MCF 10A (cell line): ENCODE results near the gene TWNK. TPM values are rescaled to one million over a fixed set of nuclear protein-coding genes. Genes with fewer than 3 reads are reported as not detected.
"Not testable (repeated sequence)": the region's sequence is repeated elsewhere in the genome, so short reads cannot be mapped to it uniquely, and the experiment has no call there.

Experiments
- BruUV-seq: library from RNA; stranded (reverse); fragments of 400-500 nt; replicated peaks from 2 replicates; lab custom pipeline; 2021; lab: Mats Ljungman, UMichigan
- CTCF ChIA-PET: fragments of 300-600 bp; sonication (Branson Sonifier 250); formaldehyde crosslinking; extraction: SDS; loops from one replicate; lab custom pipeline; 2021; ENCODE audit warnings: antibody characterized with exemption, inconsistent platforms; lab: Yijun Ruan, JAX
- POLR2A ChIA-PET: fragments of 300-600, 350-650 bp; sonication (Branson Sonifier 250); formaldehyde crosslinking; extraction: SDS; loops from one replicate; lab custom pipeline; 2020; ENCODE audit warnings: antibody characterized with exemption, inconsistent platforms; lab: Yijun Ruan, JAX
- DNase-seq: peaks from one replicate; pipeline ENCODE4 v3.0.0-alpha.2; 2018; ENCODE audit not compliant: unreplicated experiment
- H3K27ac Mint-ChIP-seq: one replicate; pipeline ENCODE4 v1.8.0; 2022; ENCODE audit warnings: mild to moderate bottlenecking, low read depth, mixed read lengths; ENCODE audit not compliant: unreplicated experiment
- H3K27me3 Mint-ChIP-seq: one replicate; pipeline ENCODE4 v1.8.0; 2022; ENCODE audit warnings: mixed read lengths; ENCODE audit not compliant: insufficient read depth, unreplicated experiment
- H3K36me3 Mint-ChIP-seq: one replicate; pipeline ENCODE4 v1.8.0; 2022; ENCODE audit warnings: mild to moderate bottlenecking, moderate library complexity, mixed read lengths; ENCODE audit not compliant: insufficient read depth, unreplicated experiment
- H3K4me1 Mint-ChIP-seq: one replicate; pipeline ENCODE4 v1.8.0; 2022; ENCODE audit warnings: mixed read lengths; ENCODE audit not compliant: insufficient read depth, unreplicated experiment
- H3K4me3 Mint-ChIP-seq: one replicate; pipeline ENCODE4 v1.8.0; 2022; ENCODE audit warnings: mild to moderate bottlenecking, moderate library complexity, mixed read lengths; ENCODE audit not compliant: unreplicated experiment
- H3K9me3 Mint-ChIP-seq: one replicate; pipeline ENCODE4 v1.8.0; 2022; ENCODE audit warnings: mixed read lengths; ENCODE audit not compliant: unreplicated experiment
- CTCF ChIP-seq: fragments of 200-600 bp; IDR thresholded peaks from one replicate; pipeline ENCODE4 v1.8.0; 2022; ENCODE audit warnings: antibody characterized with exemption, mild to moderate bottlenecking; ENCODE audit not compliant: unreplicated experiment
- intact Hi-C: fragments of 100-400 bp; cut with micrococcal nuclease; formaldehyde crosslinking; loops from 2 replicates; pipeline ENCODE4 v1.14.1; 2022
- total RNA-seq: library from RNA; stranded (reverse); gene quantifications from 2 replicates; pipeline ENCODE4 v1.2.3, GENCODE V29; 2022

The TWNK gene
- total RNA-seq, 1 experiment from 2014 or later: 27.9 TPM

- CTCF ChIA-PET: interaction anchor here (1.0 to 1.3 kb wide), 2 partner anchors 15 to 69 kb away, joined by 3 to 5 read pairs; partner anchors contain the start of genes MRPL43 and TWNK
- H3K4me1 Mint-ChIP-seq: no peaks in the 10 kb centered on the region
- DNase-seq: no peak
- H3K27me3 Mint-ChIP-seq: no peaks in the 10 kb centered on the region
- no peak overlapping the region for H3K27ac Mint-ChIP-seq
- no peak overlapping the region for H3K4me3 Mint-ChIP-seq
- POLR2A ChIA-PET: no interaction called here
- peaks cover 11% of the 10 kb centered on the region for H3K36me3 Mint-ChIP-seq
- TF ChIP-seq CTCF: no peak
- intact Hi-C loops: no loop called here
- no peaks in the 10 kb centered on the region for H3K9me3 Mint-ChIP-seq
- no TSS peak for BruUV-seq
These were observed 15.0 kb upstream of the TWNK start for GRCh38 chr10:100972115-100972903.

GRCh38 chr10:100972904-100973535 is 14.3 kb upstream of the TWNK start:
- DNase-seq: no peak
- Mint-ChIP-seq H3K36me3 (peaks cover 12% of the 10 kb centered on the region), H3K27ac (no peak overlapping the region), H3K27me3 (no peaks in the 10 kb centered on the region), H3K4me1 (no peaks in the 10 kb centered on the region), H3K9me3 (no peaks in the 10 kb centered on the region), H3K4me3 (no peak overlapping the region)
- TF ChIP-seq CTCF: no peak
- intact Hi-C loops: no loop called here
- POLR2A ChIA-PET: no interaction called here
- no TSS peak for BruUV-seq
- CTCF ChIA-PET: interaction anchor here (0.6 to 1.3 kb wide), 2 partner anchors 14 to 41 kb away, joined by 3 to 5 read pairs; partner anchors contain the start of genes MRPL43 and TWNK

- DNase-seq, H3K27ac Mint-ChIP-seq, H3K9me3 Mint-ChIP-seq, H3K4me1 Mint-ChIP-seq, intact Hi-C loops, BruUV-seq, POLR2A ChIA-PET, H3K4me3 Mint-ChIP-seq, H3K27me3 Mint-ChIP-seq: not testable (repeated sequence)
- peaks cover 12% of the 10 kb centered on the region for H3K36me3 Mint-ChIP-seq
- CTCF ChIA-PET: interaction anchor here (0.8 to 1.2 kb wide), 2 partner anchors 39 to 43 kb away, joined by 3 to 4 read pairs; no protein-coding TSS in a partner anchor
These were observed 11.9 kb upstream of the TWNK start for GRCh38 chr10:100975397-100975796.

GRCh38 chr10:100976906-100977305 is 10.4 kb upstream of the TWNK start:
- intact Hi-C loops: no loop called here
- DNase-seq: no peak
- H3K4me1 Mint-ChIP-seq: no peaks in the 10 kb centered on the region
- no peak for TF ChIP-seq CTCF
- H3K4me3 Mint-ChIP-seq: no peak overlapping the region
- H3K36me3 Mint-ChIP-seq: peaks cover 15% of the 10 kb centered on the region
- no peaks in the 10 kb centered on the region for H3K9me3 Mint-ChIP-seq
- H3K27me3 Mint-ChIP-seq: no peaks in the 10 kb centered on the region
- no peak overlapping the region for H3K27ac Mint-ChIP-seq
- POLR2A ChIA-PET: interaction anchor here (0.6 kb wide), 1 partner anchor 10 kb away, joined by 3 read pairs; the partner anchor contains the start of genes MRPL43 and TWNK
- CTCF ChIA-PET: no interaction called here
- no TSS peak for BruUV-seq
